ENCODE measurements around the gene FOXO4.
A peak's percentile ranks its signal among the peaks of the same experiment; 100 is the strongest.
"Not testable (repeated sequence)": the region's sequence is repeated elsewhere in the genome, so short reads cannot be mapped to it uniquely, and the experiment has no call there.

Gene FOXO4

GRCh38 chrX:71095555-71095980 lies at the start of gene FOXO4:
Gene FOXO4, plus strand, starts transcription at chrX:71095851. Its CDS starts 678 bp downstream, at chrX:71096529.
- peak; percentile 88 for DNase-seq

GRCh38 chrX:71047891-71048290 lies 47.8 kb upstream of the FOXO4 start:
- not testable (repeated sequence) for DNase-seq

- no peak for DNase-seq
Observed at GRCh38 chrX:71052721-71053120, 42.9 kb upstream of the FOXO4 start.

GRCh38 chrX:71053217-71053621 lies 42.4 kb upstream of the FOXO4 start:
- DNase-seq: no peak

GRCh38 chrX:71056867-71057266 lies 38.8 kb upstream of the FOXO4 start:
- no peak for DNase-seq

GRCh38 chrX:71057848-71058530 lies 37.7 kb upstream of the FOXO4 start:
- DNase-seq: no peak

- no peak for DNase-seq
Observed at GRCh38 chrX:71060127-71060526, 35.5 kb upstream of the FOXO4 start.

- peak; percentile 3 for DNase-seq
Observed at GRCh38 chrX:71067089-71067488, 28.6 kb upstream of the FOXO4 start.

GRCh38 chrX:71067712-71068043 lies 28.0 kb upstream of the FOXO4 start:
- peak; percentile 3 for DNase-seq

GRCh38 chrX:71068044-71068918 lies 27.4 kb upstream of the FOXO4 start, which contains the start of gene SNX12:
Gene SNX12, minus strand, starts transcription at chrX:71068334. Its CDS starts 28 bp downstream, at chrX:71068306.
- peak; percentile 87 for DNase-seq

GRCh38 chrX:71070531-71070930 lies 25.1 kb upstream of the FOXO4 start:
- DNase-seq: no peak

GRCh38 chrX:71081330-71082123 lies 14.1 kb upstream of the FOXO4 start:
- DNase-seq: no peak

GRCh38 chrX:71082124-71082647 lies 13.5 kb upstream of the FOXO4 start:
- no peak for DNase-seq

GRCh38 chrX:71082822-71083221 lies 12.8 kb upstream of the FOXO4 start:
- DNase-seq: no peak

GRCh38 chrX:71085900-71086299 lies 9.8 kb upstream of the FOXO4 start:
- no peak for DNase-seq

GRCh38 chrX:71091263-71091662 lies 4.4 kb upstream of the FOXO4 start:
- no peak for DNase-seq

GRCh38 chrX:71095033-71095432 lies 618 bp upstream of the FOXO4 start:
- DNase-seq: no peak

GRCh38 chrX:71095981-71096759 lies 519 bp downstream of the FOXO4 start:
- no peak for DNase-seq

- DNase-seq: no peak
Observed at GRCh38 chrX:71096760-71097032, 1.0 kb downstream of the FOXO4 start.

GRCh38 chrX:71098302-71098701 lies 2.7 kb downstream of the FOXO4 start:
- peak; percentile 78 for DNase-seq

- no peak for DNase-seq
Observed at GRCh38 chrX:71098951-71099506, 3.4 kb downstream of the FOXO4 start.

- no peak for DNase-seq
Observed at GRCh38 chrX:71099736-71100135, 4.1 kb downstream of the FOXO4 start.

Data from stimulated activated CD4-positive, alpha-beta T cell treated with anti-CD3 and anti-CD28 coated beads, Interleukin-4, amount 100 ng/mL, for 24 hours (primary cell).